Spleen (tissue), 7 donors: ENCODE measurements around the gene PLXNA2.

Experiments used
- POLR2A ChIP-seq, 3 donors: fragments of 450-650 bp; IDR thresholded peaks; one replicate each; pipeline ENCODE4 v1.5.1; 2017; ENCODE audit warnings: antibody characterized with exemption in 3 of 3, mild to moderate bottlenecking in 1 of 3
- POLR2AphosphoS5 ChIP-seq, 3 donors: sonication (generic); formaldehyde crosslinking; IDR thresholded peaks; one replicate each; pipeline ENCODE4 v1.5.1; 2017; ENCODE audit warnings: antibody characterized with exemption in 3 of 3
- TF ChIP-seq, protein P1 (sequence below), 11 experiments: fragments of 200-600 bp in 7 of 11; fragments of 450-650 bp in 4 of 11; sonication (generic) in 4 of 11; IDR thresholded peaks in 8 of 11; conservative IDR thresholded peaks in 3 of 11; 1 replicate in 7 of 11; 2 replicates in 4 of 11; pipeline versions ENCODE4 v1.4.0 to v1.8.0; 2016 to 2021; ENCODE audit warnings: antibody characterized with exemption in 11 of 11, inconsistent platforms in 4 of 11, mild to moderate bottlenecking in 1 of 11
- donor health status: DM: no; HTN: no; CAD: no; lungs with moderate emphysema.
- donor health status: DM: no; HTN: no; CAD: no.
- donor health status: DM: no; HTN: no; CAD: no.

DNA sequence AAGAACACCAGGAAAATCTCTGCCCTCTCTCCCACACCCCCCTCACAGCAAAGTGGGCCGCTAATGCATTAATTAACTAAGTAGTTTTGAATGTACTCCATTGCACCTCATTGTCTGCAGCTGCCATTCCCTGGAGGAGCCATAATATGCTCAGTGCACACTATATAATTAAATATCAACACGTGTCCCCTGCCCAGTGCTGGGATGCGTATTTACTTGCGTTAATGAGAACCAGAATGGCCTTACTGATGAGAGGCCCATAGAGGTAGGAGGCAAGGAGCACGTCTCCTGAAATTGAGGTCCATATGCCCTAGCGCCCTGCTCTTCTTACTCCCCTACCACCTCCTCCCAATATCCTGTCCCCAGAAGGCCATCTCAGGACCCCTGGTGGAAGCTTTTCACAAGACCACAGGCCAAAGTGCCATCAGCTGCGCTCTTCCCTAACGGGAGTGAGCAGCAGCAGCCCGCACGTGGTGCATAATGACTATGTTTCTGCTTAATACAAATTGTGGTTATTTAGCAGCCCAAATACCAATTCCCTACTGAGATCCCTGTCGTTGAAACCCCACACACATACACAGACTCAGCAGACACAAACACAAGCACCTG lies 76.8 kb downstream of the PLXNA2 start:
- TF ChIP-seq, protein P1, sequence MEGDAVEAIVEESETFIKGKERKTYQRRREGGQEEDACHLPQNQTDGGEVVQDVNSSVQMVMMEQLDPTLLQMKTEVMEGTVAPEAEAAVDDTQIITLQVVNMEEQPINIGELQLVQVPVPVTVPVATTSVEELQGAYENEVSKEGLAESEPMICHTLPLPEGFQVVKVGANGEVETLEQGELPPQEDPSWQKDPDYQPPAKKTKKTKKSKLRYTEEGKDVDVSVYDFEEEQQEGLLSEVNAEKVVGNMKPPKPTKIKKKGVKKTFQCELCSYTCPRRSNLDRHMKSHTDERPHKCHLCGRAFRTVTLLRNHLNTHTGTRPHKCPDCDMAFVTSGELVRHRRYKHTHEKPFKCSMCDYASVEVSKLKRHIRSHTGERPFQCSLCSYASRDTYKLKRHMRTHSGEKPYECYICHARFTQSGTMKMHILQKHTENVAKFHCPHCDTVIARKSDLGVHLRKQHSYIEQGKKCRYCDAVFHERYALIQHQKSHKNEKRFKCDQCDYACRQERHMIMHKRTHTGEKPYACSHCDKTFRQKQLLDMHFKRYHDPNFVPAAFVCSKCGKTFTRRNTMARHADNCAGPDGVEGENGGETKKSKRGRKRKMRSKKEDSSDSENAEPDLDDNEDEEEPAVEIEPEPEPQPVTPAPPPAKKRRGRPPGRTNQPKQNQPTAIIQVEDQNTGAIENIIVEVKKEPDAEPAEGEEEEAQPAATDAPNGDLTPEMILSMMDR (IDR thresholded peaks at IDR 0.05 in 8 of 11, conservative IDR thresholded peaks at IDR 0.05 in 3 of 11): no peak
- TF ChIP-seq POLR2A (IDR thresholded peaks at IDR 0.05): no peak
- no peak for TF ChIP-seq POLR2AphosphoS5 (IDR thresholded peaks at IDR 0.05)
